Activated CD8-positive, alpha-beta T cell treated with anti-CD3 and anti-CD28 coated beads, Interleukin-2, amount 10 ng/mL, durations not matched to agents 7 days and 5 days (primary cell): ENCODE data around the gene BIRC2. TPM values are rescaled to one million over a fixed set of nuclear protein-coding genes. Genes with fewer than 3 reads are reported as not detected.

Source experiments
- ATAC-seq: fragments of 150-1000 bp; cut with Tn5 transposase; one replicate; pipeline ENCODE4 v1.10.0; 2021; ENCODE audit warnings: moderate library complexity
- CTCF ChIA-PET: fragments of 350-600 bp; sonication (Branson Sonifier 250); formaldehyde crosslinking; loops from one replicate; lab custom pipeline; 2021; ENCODE audit warnings: antibody characterized with exemption; lab: Charles Lee
- POLR2A ChIA-PET: fragments of 350-600 bp; sonication (Branson Sonifier 250); formaldehyde crosslinking; loops from one replicate; lab custom pipeline; 2021; ENCODE audit warnings: antibody characterized with exemption; lab: Charles Lee
- DNase-seq: peaks from one replicate; pipeline ENCODE4 v3.0.0-alpha.2; 2020
- H3K27ac Mint-ChIP-seq: one replicate; pipeline ENCODE4 v1.8.0; 2021; ENCODE audit warnings: mild to moderate bottlenecking, mixed read lengths
- H3K27me3 Mint-ChIP-seq: one replicate; pipeline ENCODE4 v1.8.0; 2021; ENCODE audit warnings: low read depth, mixed read lengths
- H3K36me3 Mint-ChIP-seq: one replicate; pipeline ENCODE4 v1.8.0; 2021; ENCODE audit warnings: low read depth, mixed read lengths
- H3K4me1 Mint-ChIP-seq: one replicate; pipeline ENCODE4 v1.8.0; 2021; ENCODE audit warnings: low read depth, mixed read lengths
- H3K4me3 Mint-ChIP-seq: one replicate; pipeline ENCODE4 v1.8.0; 2021; ENCODE audit warnings: mild to moderate bottlenecking, mixed read lengths
- H3K9me3 Mint-ChIP-seq: one replicate; pipeline ENCODE4 v1.8.0; 2022; ENCODE audit warnings: mixed read lengths; ENCODE audit not compliant: insufficient read depth
- total RNA-seq, 2 experiments: library from RNA; stranded (reverse); gene quantifications; one replicate each; pipeline ENCODE4 v1.2.3, GENCODE V29; 2021

Gene BIRC2
- total RNA-seq, 2 experiments from 2014 or later = 28.3 to 30.4 TPM

- no peak for ATAC-seq
- Mint-ChIP-seq H3K27me3 (no peaks in the 10 kb centered on the region), H3K36me3 (peaks cover 55% of the 10 kb centered on the region), H3K27ac (no peak overlapping the region), H3K4me1 (peaks cover 25% of the 10 kb centered on the region), H3K4me3 (no peak overlapping the region), H3K9me3 (no peaks in the 10 kb centered on the region)
- CTCF ChIA-PET = interaction anchor here (0.6 to 6.1 kb wide), 13 partner anchors 8 to 277 kb away, joined by 3 to 56 read pairs (median 15); no protein-coding TSS in a partner anchor
- POLR2A ChIA-PET = no interaction called here
- DNase-seq = no peak
Measured at GRCh38 chr11:102389253-102389652, 42.2 kb downstream of the BIRC2 start.

- Mint-ChIP-seq H3K9me3 (no peaks in the 10 kb centered on the region), H3K4me3 (no peak overlapping the region), H3K27ac (no peak overlapping the region), H3K27me3 (no peaks in the 10 kb centered on the region), H3K4me1 (peaks cover 26% of the 10 kb centered on the region), H3K36me3 (peaks cover 59% of the 10 kb centered on the region)
- POLR2A ChIA-PET = interaction anchor here (0.6 to 1.3 kb wide), 3 partner anchors 61 to 109 kb away, joined by 3 to 4 read pairs (median 3); no protein-coding TSS in a partner anchor
- CTCF ChIA-PET = interaction anchor here (0.5 to 6.1 kb wide), 49 partner anchors 10 to 276 kb away, joined by 3 to 56 read pairs (median 5); no protein-coding TSS in a partner anchor
- ATAC-seq (peak; percentile 70), DNase-seq (peak; percentile 64)
Measured at GRCh38 chr11:102390667-102391465, 43.9 kb downstream of the BIRC2 start.

- Mint-ChIP-seq H3K9me3 (no peaks in the 10 kb centered on the region), H3K4me1 (peaks cover 27% of the 10 kb centered on the region), H3K27ac (peak overlapping the region; percentile 55), H3K36me3 (peaks cover 59% of the 10 kb centered on the region), H3K27me3 (no peaks in the 10 kb centered on the region), H3K4me3 (no peak overlapping the region)
- ChIA-PET CTCF (interaction anchor here (0.7 to 6.1 kb wide), 25 partner anchors 10 to 221 kb away, joined by 3 to 56 read pairs (median 6); no protein-coding TSS in a partner anchor), POLR2A (interaction anchor here (1.0 to 1.3 kb wide), 2 partner anchors 60 to 105 kb away, joined by 3 to 4 read pairs; no protein-coding TSS in a partner anchor)
- ATAC-seq (peak; percentile 17), DNase-seq (no peak)
Measured at GRCh38 chr11:102391549-102392237, 44.7 kb downstream of the BIRC2 start.

GRCh38 chr11:102393272-102393730 is 46.3 kb downstream of the BIRC2 start:
- Mint-ChIP-seq H3K4me1 (peaks cover 31% of the 10 kb centered on the region), H3K9me3 (no peaks in the 10 kb centered on the region), H3K36me3 (peaks cover 63% of the 10 kb centered on the region), H3K4me3 (no peak overlapping the region), H3K27me3 (no peaks in the 10 kb centered on the region), H3K27ac (peak overlapping the region; percentile 75)
- POLR2A ChIA-PET = interaction anchor here (0.7 to 1.2 kb wide), 2 partner anchors 9 to 47 kb away, joined by 3 read pairs; no protein-coding TSS in a partner anchor
- DNase-seq (no peak), ATAC-seq (peak; percentile 30)
- CTCF ChIA-PET = interaction anchor here (1.2 to 6.1 kb wide), 12 partner anchors 11 to 220 kb away, joined by 3 to 56 read pairs (median 6); no protein-coding TSS in a partner anchor

- H3K27ac Mint-ChIP-seq = no peak overlapping the region
- peaks cover 26% of the 10 kb centered on the region for H3K4me1 Mint-ChIP-seq
- peaks cover 69% of the 10 kb centered on the region for H3K36me3 Mint-ChIP-seq
- DNase-seq (no peak), ATAC-seq (no peak)
- ChIA-PET CTCF (interaction anchor here (0.8 to 4.3 kb wide), 5 partner anchors 11 to 218 kb away, joined by 3 to 22 read pairs (median 3); no protein-coding TSS in a partner anchor), POLR2A (interaction anchor here (0.7 kb wide), 1 partner anchor 85 kb away, joined by 4 read pairs; no protein-coding TSS in a partner anchor)
- no peaks in the 10 kb centered on the region for H3K27me3 Mint-ChIP-seq
- H3K4me3 Mint-ChIP-seq = no peak overlapping the region
- no peaks in the 10 kb centered on the region for H3K9me3 Mint-ChIP-seq
Measured at GRCh38 chr11:102395720-102396393, 48.8 kb downstream of the BIRC2 start.

GRCh38 chr11:102396708-102397563 is 49.9 kb downstream of the BIRC2 start:
- CTCF ChIA-PET = interaction anchor here (1.2 to 2.2 kb wide), 6 partner anchors 8 to 217 kb away, joined by 3 to 7 read pairs (median 5); no protein-coding TSS in a partner anchor
- ATAC-seq = no peak
- H3K36me3 Mint-ChIP-seq = peaks cover 74% of the 10 kb centered on the region
- no peak for DNase-seq
- POLR2A ChIA-PET = interaction anchor here (0.6 kb wide), 1 partner anchor 142 kb away, joined by 3 read pairs; no protein-coding TSS in a partner anchor
- no peak overlapping the region for H3K4me3 Mint-ChIP-seq
- no peaks in the 10 kb centered on the region for H3K27me3 Mint-ChIP-seq
- peaks cover 26% of the 10 kb centered on the region for H3K4me1 Mint-ChIP-seq
- no peaks in the 10 kb centered on the region for H3K9me3 Mint-ChIP-seq
- H3K27ac Mint-ChIP-seq = peak overlapping the region; percentile 66

GRCh38 chr11:102398297-102398696 is 51.3 kb downstream of the BIRC2 start:
- H3K27me3 Mint-ChIP-seq = no peaks in the 10 kb centered on the region
- POLR2A ChIA-PET = interaction anchor here (0.8 to 0.9 kb wide), 2 partner anchors 9 to 55 kb away, joined by 3 read pairs; partner anchors contain the start of gene TMEM123
- no peak for DNase-seq
- no peak overlapping the region for H3K4me3 Mint-ChIP-seq
- H3K36me3 Mint-ChIP-seq = peaks cover 77% of the 10 kb centered on the region
- CTCF ChIA-PET = interaction anchor here (1.0 to 1.6 kb wide), 6 partner anchors 9 to 215 kb away, joined by 3 to 7 read pairs (median 5); no protein-coding TSS in a partner anchor
- no peak overlapping the region for H3K27ac Mint-ChIP-seq
- ATAC-seq = no peak
- peaks cover 35% of the 10 kb centered on the region for H3K4me1 Mint-ChIP-seq
- no peaks in the 10 kb centered on the region for H3K9me3 Mint-ChIP-seq

- POLR2A ChIA-PET = interaction anchor here (0.9 kb wide), 1 partner anchor 54 kb away, joined by 3 read pairs; the partner anchor contains the start of gene TMEM123
Measured at GRCh38 chr11:102399189-102399588, 52.2 kb downstream of the BIRC2 start.

GRCh38 chr11:102400603-102401002 is 53.6 kb downstream of the BIRC2 start:
- ChIA-PET CTCF (interaction anchor here (1.8 to 2.6 kb wide), 3 partner anchors 10 to 79 kb away, joined by 5 to 14 read pairs (median 6); no protein-coding TSS in a partner anchor), POLR2A (interaction anchor here (1.1 kb wide), 1 partner anchor 212 kb away, joined by 3 read pairs; no protein-coding TSS in a partner anchor)
- Mint-ChIP-seq H3K9me3 (no peaks in the 10 kb centered on the region), H3K27ac (no peak overlapping the region), H3K4me1 (peaks cover 48% of the 10 kb centered on the region), H3K27me3 (no peaks in the 10 kb centered on the region), H3K36me3 (peaks cover 70% of the 10 kb centered on the region), H3K4me3 (no peak overlapping the region)
- ATAC-seq = no peak
- no peak for DNase-seq

More at GRCh38 chr11:102399189-102399588, 52.2 kb downstream of the BIRC2 start:
- ATAC-seq (no peak), DNase-seq (no peak)
- Mint-ChIP-seq H3K9me3 (no peaks in the 10 kb centered on the region), H3K36me3 (peaks cover 78% of the 10 kb centered on the region), H3K4me1 (peaks cover 39% of the 10 kb centered on the region), H3K27me3 (no peaks in the 10 kb centered on the region), H3K4me3 (no peak overlapping the region), H3K27ac (no peak overlapping the region)
- CTCF ChIA-PET = interaction anchor here (0.8 to 2.6 kb wide), 3 partner anchors 9 to 57 kb away, joined by 3 to 14 read pairs (median 6); no protein-coding TSS in a partner anchor

- POLR2A ChIA-PET = no interaction called here
- Mint-ChIP-seq H3K4me3 (no peak overlapping the region), H3K27me3 (no peaks in the 10 kb centered on the region), H3K36me3 (peaks cover 67% of the 10 kb centered on the region), H3K27ac (peak overlapping the region; percentile 7), H3K4me1 (peaks cover 46% of the 10 kb centered on the region), H3K9me3 (no peaks in the 10 kb centered on the region)
- CTCF ChIA-PET = interaction anchor here (0.9 to 2.6 kb wide), 3 partner anchors 10 to 60 kb away, joined by 3 to 14 read pairs (median 6); no protein-coding TSS in a partner anchor
- ATAC-seq (no peak), DNase-seq (no peak)
Measured at GRCh38 chr11:102401905-102402304, 54.9 kb downstream of the BIRC2 start.
